ENCODE data around the gene PRR36. TPM values are rescaled to one million over a fixed set of nuclear protein-coding genes. Genes with fewer than 3 reads are reported as not detected.
A peak's percentile ranks its signal among the peaks of the same experiment; 100 is the strongest.

PRR36 gene
- total RNA-seq, 1 donor from 2014 or later: not detected

DNA sequence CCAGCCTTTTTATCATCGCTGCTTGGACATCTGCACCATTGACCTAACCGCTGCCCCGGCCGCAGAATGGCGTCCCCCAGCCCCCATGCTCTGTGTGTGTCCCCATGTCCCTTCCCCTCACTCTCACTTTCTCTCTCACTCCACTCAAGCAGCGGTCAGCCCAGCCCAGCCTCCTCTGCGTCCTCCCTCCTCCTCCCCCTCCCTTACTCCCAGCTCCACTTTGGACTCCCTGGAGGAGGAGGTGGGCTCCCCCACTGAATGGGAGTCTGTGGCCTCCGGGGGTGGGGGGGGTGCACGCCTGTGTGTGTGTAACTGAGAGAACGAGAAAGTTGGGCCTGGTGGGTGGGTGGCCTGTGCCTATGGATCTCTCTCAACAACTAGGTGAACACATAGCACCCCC is 31.7 kb upstream of the PRR36 start:
- intact Hi-C loops (cut with DNase I): no loop called here
- Histone ChIP-seq H3K36me3 (peaks cover 0 to 22% of the 10 kb centered on the region in 2 donors), H3K9me3 (no peaks in the 10 kb centered on the region), H3K4me3 (no peak overlapping the region), H3K27ac (no peak overlapping the region), H3K4me1 (peaks cover 56% of the 10 kb centered on the region), H3K27me3 (no peaks in the 10 kb centered on the region)
- no peak for DNase-seq (ENCODE audit: extremely low spot score in 2 of 2)
- no peak for TF ChIP-seq POLR2A (IDR thresholded peaks at IDR 0.05)
- TF ChIP-seq POLR2AphosphoS5 (IDR thresholded peaks at IDR 0.05; ENCODE audit: insufficient read depth in 1 of 2, low read depth in 1 of 2): no peak
- TF ChIP-seq, protein P1, sequence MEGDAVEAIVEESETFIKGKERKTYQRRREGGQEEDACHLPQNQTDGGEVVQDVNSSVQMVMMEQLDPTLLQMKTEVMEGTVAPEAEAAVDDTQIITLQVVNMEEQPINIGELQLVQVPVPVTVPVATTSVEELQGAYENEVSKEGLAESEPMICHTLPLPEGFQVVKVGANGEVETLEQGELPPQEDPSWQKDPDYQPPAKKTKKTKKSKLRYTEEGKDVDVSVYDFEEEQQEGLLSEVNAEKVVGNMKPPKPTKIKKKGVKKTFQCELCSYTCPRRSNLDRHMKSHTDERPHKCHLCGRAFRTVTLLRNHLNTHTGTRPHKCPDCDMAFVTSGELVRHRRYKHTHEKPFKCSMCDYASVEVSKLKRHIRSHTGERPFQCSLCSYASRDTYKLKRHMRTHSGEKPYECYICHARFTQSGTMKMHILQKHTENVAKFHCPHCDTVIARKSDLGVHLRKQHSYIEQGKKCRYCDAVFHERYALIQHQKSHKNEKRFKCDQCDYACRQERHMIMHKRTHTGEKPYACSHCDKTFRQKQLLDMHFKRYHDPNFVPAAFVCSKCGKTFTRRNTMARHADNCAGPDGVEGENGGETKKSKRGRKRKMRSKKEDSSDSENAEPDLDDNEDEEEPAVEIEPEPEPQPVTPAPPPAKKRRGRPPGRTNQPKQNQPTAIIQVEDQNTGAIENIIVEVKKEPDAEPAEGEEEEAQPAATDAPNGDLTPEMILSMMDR (IDR thresholded peaks at IDR 0.05): no peak

DNA sequence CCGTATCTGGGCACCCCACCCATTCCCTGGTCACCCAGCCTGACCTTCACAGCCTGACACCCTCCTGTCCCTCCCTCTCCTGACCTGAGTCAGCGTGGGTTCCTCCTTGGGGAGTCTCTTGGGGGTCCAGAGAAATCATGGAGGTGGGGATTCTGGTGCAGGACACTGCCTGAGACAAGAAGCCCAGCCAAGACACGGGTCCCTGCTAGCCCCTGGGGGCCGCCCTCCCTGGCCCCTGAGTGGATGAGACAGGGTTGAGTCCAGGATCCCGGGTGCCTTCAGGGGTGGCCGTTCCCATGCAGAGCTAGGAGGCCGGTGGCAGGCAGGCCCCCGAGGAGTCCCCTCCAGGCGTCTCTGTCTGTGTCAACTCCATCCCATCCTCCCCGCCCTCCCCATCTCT is 31.1 kb upstream of the PRR36 start:
- DNase-seq (ENCODE audit: extremely low spot score in 2 of 2): no peak
- intact Hi-C loops (cut with DNase I): no loop called here
- Histone ChIP-seq H3K9me3 (no peaks in the 10 kb centered on the region), H3K27me3 (no peaks in the 10 kb centered on the region), H3K4me3 (no peak overlapping the region), H3K4me1 (peaks cover 61% of the 10 kb centered on the region), H3K27ac (no peak overlapping the region), H3K36me3 (peaks cover 0 to 16% of the 10 kb centered on the region in 2 donors)
- no peak for TF ChIP-seq POLR2AphosphoS5 (IDR thresholded peaks at IDR 0.05; ENCODE audit: insufficient read depth in 1 of 2, low read depth in 1 of 2)
- TF ChIP-seq, protein P1 (IDR thresholded peaks at IDR 0.05): no peak
- no peak for TF ChIP-seq POLR2A (IDR thresholded peaks at IDR 0.05)

DNA sequence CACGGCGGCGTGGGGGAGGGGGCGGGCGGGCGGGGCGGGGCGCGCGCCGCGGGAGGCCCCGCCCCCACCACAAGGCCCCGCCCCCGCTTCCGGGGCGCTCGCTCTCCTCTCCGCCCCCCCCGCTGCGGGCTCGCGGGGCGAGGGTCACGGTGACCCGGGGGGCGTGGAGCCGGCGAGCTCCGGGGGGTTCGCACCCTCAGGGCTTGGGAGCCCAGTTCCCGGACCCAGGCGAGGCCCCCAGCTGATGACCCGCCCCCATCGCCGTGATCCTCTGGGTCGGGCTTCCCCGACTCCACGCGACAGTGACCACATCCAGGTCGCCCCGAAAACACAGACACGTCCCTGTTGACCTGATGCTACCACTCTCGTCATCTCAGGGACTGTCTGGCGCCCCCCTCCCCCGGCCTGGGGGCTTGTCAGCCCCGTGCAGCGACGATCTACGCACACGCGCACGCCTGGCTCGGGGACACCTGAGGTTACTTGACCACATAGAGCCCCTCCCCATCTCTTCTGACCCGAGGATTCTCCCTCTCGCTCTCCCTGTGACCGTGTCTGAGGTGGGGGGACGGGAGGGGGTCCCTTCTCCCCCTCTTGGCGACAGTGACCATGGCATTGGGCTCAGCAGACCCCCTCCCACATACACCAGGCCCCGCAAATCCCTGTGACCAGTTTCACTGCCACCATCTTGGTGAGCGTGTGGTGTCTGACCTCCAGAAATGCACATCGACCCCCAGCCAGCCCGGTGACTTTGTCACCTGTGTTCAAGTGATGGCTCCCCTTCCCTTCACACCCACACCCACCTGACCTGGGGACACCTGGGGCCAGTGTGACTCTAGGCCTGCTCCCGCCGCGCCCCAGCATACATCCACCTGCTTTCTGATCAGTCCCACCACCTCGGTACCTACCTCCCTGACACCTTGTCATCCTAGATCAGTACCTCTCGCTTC is 30.2 kb upstream of the PRR36 start:
- intact Hi-C loops (cut with DNase I): no loop called here
- peak overlapping the region; percentile 91 for H3K27ac ChIP-seq
- no peak for DNase-seq (ENCODE audit: extremely low spot score in 2 of 2)
- H3K4me3 ChIP-seq: peak overlapping the region; percentile 86 to 99
- H3K4me1 ChIP-seq: peaks cover 70% of the 10 kb centered on the region
- peaks cover 0 to 9% of the 10 kb centered on the region in 2 donors for H3K36me3 ChIP-seq
- H3K9me3 ChIP-seq: no peaks in the 10 kb centered on the region
- TF ChIP-seq, protein P1 (IDR thresholded peaks at IDR 0.05): no peak
- TF ChIP-seq POLR2AphosphoS5 (IDR thresholded peaks at IDR 0.05; ENCODE audit: insufficient read depth in 1 of 2, low read depth in 1 of 2): no peak
- no peak for TF ChIP-seq POLR2A (IDR thresholded peaks at IDR 0.05)
- H3K27me3 ChIP-seq: no peaks in the 10 kb centered on the region

DNA sequence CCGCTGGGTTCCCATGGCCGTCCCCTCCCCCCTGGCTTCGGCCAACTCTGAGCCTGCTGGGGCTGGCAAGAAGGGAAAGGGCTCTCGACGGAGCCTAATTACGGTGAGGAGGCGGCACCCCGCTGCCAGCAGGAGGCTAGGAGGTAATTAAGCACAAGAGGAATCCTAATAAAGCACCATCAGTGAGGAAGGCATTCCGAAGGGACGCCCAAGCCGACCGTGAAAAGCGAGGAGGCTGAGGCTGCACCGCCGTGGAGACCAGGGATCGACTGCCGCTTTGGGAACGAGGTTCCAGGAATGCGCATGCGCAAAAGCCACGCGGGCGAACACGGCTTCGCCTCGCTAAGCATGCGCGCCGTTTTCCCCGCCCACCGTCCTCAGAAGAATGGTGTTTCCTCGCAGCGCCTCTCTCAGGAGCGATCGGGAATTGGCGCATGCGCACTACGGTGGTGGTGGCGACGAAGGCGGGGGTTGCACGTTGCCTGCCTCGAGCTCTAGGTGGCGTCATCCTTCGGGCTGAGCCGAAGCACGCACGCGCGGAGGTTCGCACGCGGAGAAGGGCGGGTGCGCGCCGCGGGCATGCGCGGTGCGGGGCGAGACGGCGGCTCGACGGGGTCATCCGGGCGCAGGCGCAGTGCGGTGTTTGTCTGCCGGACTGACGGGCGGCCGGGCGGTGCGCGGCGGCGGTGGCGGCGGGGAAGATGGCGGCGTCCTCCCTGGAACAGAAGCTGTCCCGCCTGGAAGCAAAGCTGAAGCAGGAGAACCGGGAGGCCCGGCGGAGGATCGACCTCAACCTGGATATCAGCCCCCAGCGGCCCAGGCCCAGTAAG is 29.3 kb upstream of the PRR36 start, which contains the start of gene MAP2K7:
Gene MAP2K7, plus strand, starts transcription at position 634 of the 830 bp plus-strand sequence. Its CDS starts 68 bp downstream, at position 702.
- Histone ChIP-seq H3K27me3 (no peaks in the 10 kb centered on the region), H3K4me1 (peaks cover 69% of the 10 kb centered on the region), H3K9me3 (no peaks in the 10 kb centered on the region), H3K4me3 (peak within 1 kb of the TSS; percentile 86 to 99), H3K27ac (peak within 1 kb of the TSS; percentile 91), H3K36me3 (peaks cover 0 to 9% of the 10 kb centered on the region in 2 donors)
- DNase-seq (ENCODE audit: extremely low spot score in 2 of 2): peak; percentile 99 to 100
- intact Hi-C loops (cut with DNase I): no loop called here
- TF ChIP-seq, protein P1 (IDR thresholded peaks at IDR 0.05): peak; percentile 13 to 70 (median 37)
- TF ChIP-seq POLR2A (IDR thresholded peaks at IDR 0.05) (peak in 1 of 2 donors; percentile 84), POLR2AphosphoS5 (IDR thresholded peaks at IDR 0.05; ENCODE audit: insufficient read depth in 1 of 2, low read depth in 1 of 2) (peak; percentile 95 to 97)

Data from vagina (tissue), 2 donors.